SK-N-SH treated with all-trans-retinoic acid at 6 μM for 48 hours (cell line): ENCODE results near the gene XPR1.

Source experiments
- ATAC-seq: fragments of 200-7000 bp; cut with Tn5 transposase; 3 replicates; pipeline ENCODE4 v1.9.1; 2020; ENCODE audit warnings: mild to moderate bottlenecking, moderate library complexity
- ARNTL ChIP-seq: fragments of 450-650 bp; formaldehyde crosslinking; IDR thresholded peaks from 2 replicates; pipeline ENCODE4 v1.5.0; 2020; ENCODE audit warnings: low read depth, mild to moderate bottlenecking, moderate library complexity, borderline replicate concordance
- BACH2 ChIP-seq: fragments of 250-450 bp; sonication (Bioruptor Pico); IDR thresholded peaks from 2 replicates; pipeline ENCODE4 v1.9.0; 2021; ENCODE audit warnings: mild to moderate bottlenecking, borderline replicate concordance
- CREB5 ChIP-seq: fragments of 250-450 bp; sonication (Bioruptor Pico); IDR thresholded peaks from 2 replicates; pipeline ENCODE4 v1.5.1; 2020; ENCODE audit warnings: low read depth, mild to moderate bottlenecking, moderate library complexity
- CSDC2 ChIP-seq: fragments of 250-450 bp; sonication (Bioruptor Pico); IDR thresholded peaks from 2 replicates; pipeline ENCODE4 v1.5.0; 2020; ENCODE audit warnings: mild to moderate bottlenecking, moderate library complexity
- CSRNP3 ChIP-seq: fragments of 250-450 bp; sonication (Bioruptor Pico); IDR thresholded peaks from 2 replicates; pipeline ENCODE4 v1.5.1; 2021; ENCODE audit warnings: mild to moderate bottlenecking, moderate library complexity
- ESRRG ChIP-seq: fragments of 250-450 bp; sonication (Bioruptor Pico); IDR thresholded peaks from 2 replicates; pipeline ENCODE4 v1.6.1; 2021; ENCODE audit warnings: mild to moderate bottlenecking
- GLIS3 ChIP-seq: fragments of 250-450 bp; sonication (Bioruptor Pico); IDR thresholded peaks from 2 replicates; pipeline ENCODE4 v1.5.0; 2020; ENCODE audit warnings: mild to moderate bottlenecking, moderate library complexity
- ISL1 ChIP-seq: fragments of 250-450 bp; sonication (Bioruptor Pico); IDR thresholded peaks from 2 replicates; pipeline ENCODE4 v2.1.2; 2022; ENCODE audit warnings: mild to moderate bottlenecking, moderate library complexity
- OSR1 ChIP-seq: fragments of 250-450 bp; sonication (Bioruptor Pico); IDR thresholded peaks from 2 replicates; pipeline ENCODE4 v1.8.0; 2022; ENCODE audit warnings: moderate library complexity, mild to moderate bottlenecking, inconsistent platforms
- POU6F1 ChIP-seq: fragments of 250-450 bp; sonication (Bioruptor Pico); IDR thresholded peaks from 2 replicates; pipeline ENCODE4 v1.8.0; 2021; ENCODE audit warnings: low read depth, mild to moderate bottlenecking, moderate library complexity, borderline replicate concordance
- PPARA ChIP-seq: fragments of 250-450 bp; sonication (Bioruptor Pico); IDR thresholded peaks from 2 replicates; pipeline ENCODE4 v1.5.0; 2020; ENCODE audit warnings: mild to moderate bottlenecking, borderline replicate concordance
- SNAI2 ChIP-seq: fragments of 250-450 bp; sonication (Bioruptor Pico); IDR thresholded peaks from 2 replicates; pipeline ENCODE4 v1.5.0; 2020; ENCODE audit warnings: mild to moderate bottlenecking, moderate library complexity
- TCF4 ChIP-seq: fragments of 250-450 bp; sonication (Bioruptor Pico); IDR thresholded peaks from 2 replicates; pipeline ENCODE4 v1.8.0; 2021; ENCODE audit warnings: mild to moderate bottlenecking, moderate library complexity, borderline replicate concordance
- TSHZ2 ChIP-seq: fragments of 250-450 bp; sonication (Bioruptor Pico); IDR thresholded peaks from 2 replicates; pipeline ENCODE4 v1.5.0; 2020; ENCODE audit warnings: mild to moderate bottlenecking, moderate library complexity
- ZC3H10 ChIP-seq: fragments of 250-450 bp; sonication (Bioruptor Pico); IDR thresholded peaks from 2 replicates; pipeline ENCODE4 v1.5.1; 2021; ENCODE audit warnings: mild to moderate bottlenecking, moderate library complexity
- ZFP3 ChIP-seq: fragments of 250-450 bp; sonication (Bioruptor Pico); IDR thresholded peaks from 2 replicates; pipeline ENCODE4 v1.5.0; 2020; ENCODE audit warnings: mild to moderate bottlenecking, moderate library complexity
- ZNF70 ChIP-seq: fragments of 450-650 bp; formaldehyde crosslinking; IDR thresholded peaks from 2 replicates; pipeline ENCODE4 v1.5.0; 2020; ENCODE audit warnings: mild to moderate bottlenecking, moderate library complexity
- ZNF8 ChIP-seq: fragments of 450-650 bp; formaldehyde crosslinking; IDR thresholded peaks from 2 replicates; pipeline ENCODE4 v1.5.0; 2020; ENCODE audit warnings: mild to moderate bottlenecking, moderate library complexity

XPR1 gene

GRCh38 chr1:180779584-180779983, 147.8 kb downstream of the XPR1 start:
- ATAC-seq = no peak
- no peak for TF ChIP-seq BACH2 (CRISPR knock-in tag)
- TF ChIP-seq ISL1 (CRISPR knock-in tag) = no peak
- TF ChIP-seq POU6F1 (CRISPR knock-in tag) = no peak
- no peak for TF ChIP-seq TSHZ2 (CRISPR knock-in tag)

- no peak for TF ChIP-seq GLIS3
- no peak for TF ChIP-seq PPARA (CRISPR knock-in tag)
- no peak for TF ChIP-seq SNAI2
- no peak for TF ChIP-seq POU6F1 (CRISPR knock-in tag)
- TF ChIP-seq ZNF70 (CRISPR knock-in tag) = no peak
- no peak for TF ChIP-seq ESRRG (CRISPR knock-in tag)
- TF ChIP-seq TCF4 (CRISPR knock-in tag) = no peak
- no peak for TF ChIP-seq ISL1 (CRISPR knock-in tag)
- TF ChIP-seq ZC3H10 = no peak
- no peak for TF ChIP-seq OSR1 (CRISPR knock-in tag)
- TF ChIP-seq ARNTL = no peak
- no peak for TF ChIP-seq ZFP3 (CRISPR knock-in tag)
- no peak for TF ChIP-seq CREB5
- ATAC-seq = no peak
Observed at GRCh38 chr1:180781718-180782117, 149.9 kb downstream of the XPR1 start.

- ATAC-seq = no peak
- TF ChIP-seq PPARA (CRISPR knock-in tag) (no peak), CSRNP3 (CRISPR knock-in tag) (no peak), OSR1 (CRISPR knock-in tag) (no peak), ZC3H10 (no peak), TCF4 (CRISPR knock-in tag) (no peak), BACH2 (CRISPR knock-in tag) (no peak), POU6F1 (CRISPR knock-in tag) (no peak), ZNF8 (CRISPR knock-in tag) (no peak), GLIS3 (no peak), ZNF70 (CRISPR knock-in tag) (no peak), CSDC2 (no peak)
Observed at GRCh38 chr1:180785291-180785690, 153.5 kb downstream of the XPR1 start.
